BJ (cell line): Measurements from ENCODE around the gene FLYWCH2. TPM values are rescaled to one million over a fixed set of nuclear protein-coding genes. Genes with fewer than 3 reads are reported as not detected.

Experiments used
- CTCF ChIA-PET: fragments of 350-600 bp; formaldehyde crosslinking; extraction: SDS; loops from one replicate; lab custom pipeline; 2021; ENCODE audit warnings: antibody characterized with exemption, inconsistent platforms; lab: Yijun Ruan, JAX
- POLR2A ChIA-PET: fragments of 300-600 bp; sonication (Branson Sonifier 250); formaldehyde crosslinking; extraction: SDS; loops from one replicate; lab custom pipeline; 2021; ENCODE audit warnings: antibody characterized with exemption; lab: Charles Lee
- DNase-seq: peaks from one replicate; pipeline ENCODE4 v3.0.0-alpha.2; 2011; ENCODE audit warnings: low read depth
- H3K27me3 ChIP-seq: 2 replicates; pipeline ENCODE4 v1.6.0; 2011; ENCODE audit warnings: low read length; ENCODE audit not compliant: control insufficient read depth, insufficient read depth
- H3K36me3 ChIP-seq: 2 replicates; pipeline ENCODE4 v1.5.1; 2011; ENCODE audit warnings: low read length; ENCODE audit not compliant: control insufficient read depth, insufficient read depth
- H3K4me3 ChIP-seq: 2 replicates; pipeline ENCODE4 v1.5.1; 2011; ENCODE audit warnings: low read depth, mild to moderate bottlenecking, control low read depth, low read length
- polyA plus RNA-seq: library from polyadenylated mRNA; depleted of rRNA; stranded (reverse); fragments of >200 nt; gene quantifications from 2 replicates; pipeline ENCODE4 v1.2.3, GENCODE V29; 2011
- TF ChIP-seq, protein P1 (sequence below): IDR thresholded peaks from 2 replicates; pipeline ENCODE4 v1.5.1; 2011; ENCODE audit warnings: low read depth, mild to moderate bottlenecking, control low read depth, inconsistent platforms, low read length, moderate library complexity; ENCODE audit not compliant: insufficient read depth

The FLYWCH2 gene
- polyA plus RNA-seq, 1 experiment = 39.9 TPM

DNA sequence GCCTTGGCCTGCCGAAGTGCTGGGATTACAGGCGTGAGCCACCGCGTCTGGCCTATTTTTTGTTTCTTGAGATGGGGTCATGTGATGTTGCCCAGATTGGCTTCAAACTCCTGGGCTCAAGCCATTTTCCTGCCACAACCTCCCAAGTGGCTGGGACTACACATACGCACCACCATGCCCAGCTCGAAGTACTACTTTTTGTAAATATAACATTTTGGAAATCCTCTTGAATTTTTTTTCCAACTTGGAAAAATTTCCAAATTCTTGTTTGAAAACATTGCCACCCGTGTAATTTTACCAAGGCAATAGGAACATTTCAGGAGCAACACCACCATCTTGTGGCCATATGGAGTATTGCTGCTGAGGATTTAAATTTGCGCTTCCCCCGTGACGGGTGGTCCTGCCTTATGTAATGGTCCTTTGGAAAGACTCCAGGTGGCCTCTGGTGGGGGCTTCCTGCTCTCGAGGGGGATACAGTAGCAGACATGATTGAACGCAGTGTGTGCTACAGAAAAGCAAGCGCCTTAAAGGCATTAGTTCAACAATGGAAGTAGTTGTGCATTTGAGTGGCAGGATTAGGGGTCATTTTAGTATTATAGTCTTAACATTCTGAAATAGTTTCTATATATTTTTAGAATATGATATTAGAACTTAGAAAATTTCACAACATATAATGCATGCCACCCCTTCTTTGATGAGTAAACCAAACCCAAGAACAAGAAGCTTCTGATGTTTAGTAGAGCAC is 36.7 kb downstream of the FLYWCH2 start:
- Histone ChIP-seq H3K4me3 (no peak overlapping the region), H3K36me3 (peaks cover 5% of the 10 kb centered on the region), H3K27me3 (no peaks in the 10 kb centered on the region)
- CTCF ChIA-PET = interaction anchor here (0.7 to 7.6 kb wide), 21 partner anchors 7 to 81 kb away, joined by 3 to 35 read pairs (median 4); partner anchors contain the start of genes FLYWCH2 and PAQR4
- POLR2A ChIA-PET = no interaction called here
- DNase-seq = no peak
- TF ChIP-seq, protein P1, sequence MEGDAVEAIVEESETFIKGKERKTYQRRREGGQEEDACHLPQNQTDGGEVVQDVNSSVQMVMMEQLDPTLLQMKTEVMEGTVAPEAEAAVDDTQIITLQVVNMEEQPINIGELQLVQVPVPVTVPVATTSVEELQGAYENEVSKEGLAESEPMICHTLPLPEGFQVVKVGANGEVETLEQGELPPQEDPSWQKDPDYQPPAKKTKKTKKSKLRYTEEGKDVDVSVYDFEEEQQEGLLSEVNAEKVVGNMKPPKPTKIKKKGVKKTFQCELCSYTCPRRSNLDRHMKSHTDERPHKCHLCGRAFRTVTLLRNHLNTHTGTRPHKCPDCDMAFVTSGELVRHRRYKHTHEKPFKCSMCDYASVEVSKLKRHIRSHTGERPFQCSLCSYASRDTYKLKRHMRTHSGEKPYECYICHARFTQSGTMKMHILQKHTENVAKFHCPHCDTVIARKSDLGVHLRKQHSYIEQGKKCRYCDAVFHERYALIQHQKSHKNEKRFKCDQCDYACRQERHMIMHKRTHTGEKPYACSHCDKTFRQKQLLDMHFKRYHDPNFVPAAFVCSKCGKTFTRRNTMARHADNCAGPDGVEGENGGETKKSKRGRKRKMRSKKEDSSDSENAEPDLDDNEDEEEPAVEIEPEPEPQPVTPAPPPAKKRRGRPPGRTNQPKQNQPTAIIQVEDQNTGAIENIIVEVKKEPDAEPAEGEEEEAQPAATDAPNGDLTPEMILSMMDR = peak; percentile 82

GRCh38 chr16:2923481-2923880 is 40.5 kb downstream of the FLYWCH2 start:
- ChIA-PET CTCF (interaction anchor here (1.0 to 1.5 kb wide), 3 partner anchors 20 to 60 kb away, joined by 3 to 4 read pairs (median 3); no protein-coding TSS in a partner anchor), POLR2A (no interaction called here)
- no peak for DNase-seq
- TF ChIP-seq, protein P1 = no peak
- Histone ChIP-seq H3K4me3 (no peak overlapping the region), H3K27me3 (no peaks in the 10 kb centered on the region), H3K36me3 (peaks cover 5% of the 10 kb centered on the region)

GRCh38 chr16:2924901-2925755 is 42.1 kb downstream of the FLYWCH2 start:
- CTCF ChIA-PET = interaction anchor here (1.3 to 3.9 kb wide), 3 partner anchors 8 to 86 kb away, joined by 5 to 24 read pairs (median 22); no protein-coding TSS in a partner anchor
- TF ChIP-seq, protein P1 = no peak
- peaks cover 10% of the 10 kb centered on the region for H3K36me3 ChIP-seq
- H3K27me3 ChIP-seq = no peaks in the 10 kb centered on the region
- H3K4me3 ChIP-seq = no peak overlapping the region
- DNase-seq = no peak
- POLR2A ChIA-PET = no interaction called here

DNA sequence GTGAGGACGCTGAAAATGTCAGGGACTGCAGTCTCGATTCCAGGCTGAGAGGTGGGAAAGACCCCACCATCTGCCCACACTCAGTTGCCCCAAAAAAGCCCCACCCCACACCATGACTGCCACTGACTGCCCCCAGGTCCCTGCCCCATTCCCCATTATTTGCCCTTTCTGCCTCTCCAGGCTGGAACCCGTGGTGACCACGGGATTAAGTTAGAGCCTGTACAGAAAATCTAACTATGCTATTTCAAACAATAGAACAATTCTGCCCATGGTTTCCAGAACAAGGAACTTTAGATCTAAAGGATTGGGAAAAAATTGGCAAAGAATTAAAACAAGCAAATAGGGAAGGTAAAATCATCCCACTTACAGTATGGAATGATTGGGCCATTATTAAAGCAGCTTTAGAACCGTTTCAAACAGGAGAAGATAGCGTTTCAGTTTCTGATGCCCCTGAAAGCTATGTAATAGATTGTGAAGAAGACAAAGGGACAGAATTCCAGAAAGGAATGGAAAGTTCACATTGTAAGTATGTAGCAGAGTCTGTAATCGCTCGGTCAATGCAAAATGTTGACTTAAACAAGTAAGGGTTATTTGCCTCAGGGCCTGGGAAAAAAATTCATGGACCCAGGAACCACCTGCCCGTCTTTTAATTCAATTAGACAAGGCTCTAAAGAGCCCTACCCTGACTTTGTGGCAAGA is 43.1 kb downstream of the FLYWCH2 start:
- H3K27me3 ChIP-seq = no peaks in the 10 kb centered on the region
- peaks cover 12% of the 10 kb centered on the region for H3K36me3 ChIP-seq
- ChIA-PET CTCF (interaction anchor here (0.5 to 3.9 kb wide), 24 partner anchors 9 to 133 kb away, joined by 3 to 24 read pairs (median 6); partner anchors contain the start of genes FLYWCH1 and FLYWCH2), POLR2A (no interaction called here)
- H3K4me3 ChIP-seq = no peak overlapping the region
- no peak for DNase-seq
- TF ChIP-seq, protein P1 = no peak
